Lung microvascular endothelial cell (primary cell): ENCODE results near the gene PRSS50. TPM values are rescaled to one million over a fixed set of nuclear protein-coding genes. Genes with fewer than 3 reads are reported as not detected.

Experiments
- DNase-seq, 2 donors: peaks; one replicate each; pipeline versions ENCODE4 v3.0.0 to v3.0.0-alpha.2; 2010; ENCODE audit warnings: low read depth in 2 of 2
- total RNA-seq: library from RNA; depleted of rRNA; stranded (reverse); fragments of >200 nt; gene quantifications from 2 replicates; pipeline ENCODE4 v1.2.1, GENCODE V29; 2014

PRSS50 gene
- total RNA-seq, 1 donor from 2014 or later: not detected

- no peak for DNase-seq
These were observed 8.1 kb upstream of the PRSS50 start for GRCh38 chr3:46725621-46726314.

- DNase-seq: no peak
These were observed 6.8 kb upstream of the PRSS50 start for GRCh38 chr3:46724424-46724823.

- no peak for DNase-seq
These were observed 4.8 kb upstream of the PRSS50 start for GRCh38 chr3:46722443-46722842.

GRCh38 chr3:46721009-46721408 is 3.3 kb upstream of the PRSS50 start:
- no peak for DNase-seq

GRCh38 chr3:46719735-46720271 is 2.1 kb upstream of the PRSS50 start:
- no peak for DNase-seq

- DNase-seq: no peak
These were observed 1.4 kb upstream of the PRSS50 start for GRCh38 chr3:46719044-46719565.

GRCh38 chr3:46716461-46717441 is 918 bp downstream of the PRSS50 start:
- no peak for DNase-seq

- DNase-seq: no peak
These were observed 2.0 kb downstream of the PRSS50 start for GRCh38 chr3:46715507-46716175.

- DNase-seq: no peak
These were observed 2.8 kb downstream of the PRSS50 start for GRCh38 chr3:46714728-46715506.

GRCh38 chr3:46713898-46714552 is 3.6 kb downstream of the PRSS50 start:
- no peak for DNase-seq

- no peak for DNase-seq
These were observed 4.4 kb downstream of the PRSS50 start for GRCh38 chr3:46713050-46713897.

- no peak for DNase-seq
These were observed 5.2 kb downstream of the PRSS50 start for GRCh38 chr3:46712191-46713049.

- no peak for DNase-seq
These were observed 5.9 kb downstream of the PRSS50 start for GRCh38 chr3:46711760-46712159.

GRCh38 chr3:46711305-46711704 is 6.4 kb downstream of the PRSS50 start:
- DNase-seq: no peak

- no peak for DNase-seq
These were observed 6.9 kb downstream of the PRSS50 start for GRCh38 chr3:46710671-46711295.

GRCh38 chr3:46710229-46710628 is 7.4 kb downstream of the PRSS50 start:
- no peak for DNase-seq

- DNase-seq: no peak
These were observed 7.9 kb downstream of the PRSS50 start for GRCh38 chr3:46709721-46710120.

GRCh38 chr3:46709157-46709654 is 8.5 kb downstream of the PRSS50 start:
- no peak for DNase-seq
